H1 (cell line): ENCODE data around the gene ABHD2. TPM values are rescaled to one million over a fixed set of nuclear protein-coding genes. Genes with fewer than 3 reads are reported as not detected.

Experiments used
- CTCF ChIA-PET: fragments of 300-600 bp; sonication (Branson Sonifier 250); formaldehyde crosslinking; loops from one replicate; lab custom pipeline; 2021; ENCODE audit not compliant: partially characterized antibody; lab: Charles Lee
- POLR2A ChIA-PET: fragments of 300-600 bp; sonication (Branson Sonifier 250); formaldehyde crosslinking; loops from one replicate; lab custom pipeline; 2021; ENCODE audit warnings: inconsistent platforms; ENCODE audit not compliant: partially characterized antibody; lab: Charles Lee
- DNase-seq, 2 experiments: peaks; one replicate each; pipeline versions ENCODE4 v3.0.0 to v3.0.0-alpha.2; 2010 to 2022; ENCODE audit warnings: low spot score in 2 of 2, low read depth in 1 of 2, mixed read lengths in 1 of 2
- FAIRE-seq: peaks from 2 replicates; lab custom pipeline; 2011; peaks lifted over from hg19 to GRCh38; lab: Jason Lieb, UNC
- H2AFZ ChIP-seq: 2 replicates; pipeline ENCODE4 v1.8.1; 2012; ENCODE audit warnings: low read length, inconsistent platforms
- H2AK5ac ChIP-seq: 2 replicates; pipeline ENCODE4 v1.6.1; 2013; ENCODE audit warnings: low read depth, low read length
- H2BK120ac ChIP-seq: replicated peaks from 2 replicates; pipeline ENCODE3; 2013; ENCODE audit warnings: low read depth, low read length, inconsistent platforms
- H2BK12ac ChIP-seq: 2 replicates; pipeline ENCODE4 v1.6.1; 2013; ENCODE audit warnings: low read depth, low read length
- H2BK15ac ChIP-seq: 2 replicates; pipeline ENCODE4 v1.6.1; 2013; ENCODE audit warnings: low read length
- H2BK20ac ChIP-seq: 2 replicates; pipeline ENCODE4 v1.6.1; 2013; ENCODE audit warnings: low read length
- H2BK5ac ChIP-seq: 2 replicates; pipeline ENCODE4 v1.6.1; 2013; ENCODE audit warnings: low read depth, low read length
- H3K14ac ChIP-seq: 2 replicates; pipeline ENCODE4 v1.6.1; 2013; ENCODE audit warnings: inconsistent platforms; ENCODE audit not compliant: insufficient read length
- H3K18ac ChIP-seq: 2 replicates; pipeline ENCODE4 v1.6.1; 2013; ENCODE audit warnings: low read length; ENCODE audit errors: extremely low read depth
- H3K23ac ChIP-seq: 2 replicates; pipeline ENCODE4 v1.6.1; 2013; ENCODE audit warnings: inconsistent platforms; ENCODE audit not compliant: insufficient read length
- H3K23me2 ChIP-seq: 2 replicates; pipeline ENCODE4 v1.6.1; 2013; ENCODE audit warnings: low read depth, low read length
- H3K27ac ChIP-seq: 2 replicates; pipeline ENCODE4 v1.6.1; 2011; ENCODE audit warnings: low read depth, low read length, inconsistent platforms
- H3K27me3 ChIP-seq, 4 experiments: replicated peaks in 1 of 4; 1 replicate in 1 of 4; 2 replicates in 3 of 4; pipeline versions ENCODE4 v1.6.1 to v1.8.1; 2011 to 2013; ENCODE audit warnings: low read length in 3 of 4, mild to moderate bottlenecking in 3 of 4, inconsistent platforms in 2 of 4, mixed read lengths in 2 of 4, moderate library complexity in 1 of 4; ENCODE audit not compliant: control insufficient read depth in 3 of 4, insufficient read depth in 3 of 4; ENCODE audit errors: extremely low read depth in 1 of 4
- H3K36me3 ChIP-seq, 4 experiments: 2 replicates each; pipeline versions ENCODE4 v1.6.1 to v1.8.1; 2011 to 2013; ENCODE audit warnings: mild to moderate bottlenecking in 4 of 4, low read length in 3 of 4, moderate library complexity in 2 of 4, control low read depth in 1 of 4, inconsistent platforms in 1 of 4; ENCODE audit not compliant: insufficient read depth in 4 of 4, control insufficient read depth in 2 of 4
- H3K4ac ChIP-seq: replicated peaks from 2 replicates; pipeline ENCODE3; 2013; ENCODE audit warnings: low read length, low read depth, mixed read lengths, inconsistent platforms; ENCODE audit not compliant: insufficient read length
- H3K4me1 ChIP-seq, 4 experiments: replicated peaks in 1 of 4; 1 replicate in 1 of 4; 2 replicates in 3 of 4; pipeline versions ENCODE4 v1.6.1 to v1.8.1; 2011 to 2013; ENCODE audit warnings: low read length in 3 of 4, inconsistent platforms in 2 of 4, mixed read lengths in 1 of 4; ENCODE audit not compliant: insufficient read depth in 4 of 4, control insufficient read depth in 3 of 4
- H3K4me2 ChIP-seq, 2 experiments: 2 replicates each; pipeline versions ENCODE4 v1.6.1 to v1.8.1; 2011 to 2013; ENCODE audit warnings: low read depth in 2 of 2, low read length in 2 of 2, control low read depth in 1 of 2, inconsistent platforms in 1 of 2, mild to moderate bottlenecking in 1 of 2; ENCODE audit not compliant: insufficient read depth in 1 of 2
- H3K4me3 ChIP-seq, 4 experiments: fragments of 200-600, 300-600 bp in 1 of 4; sonication (generic), shearing (Covaris generic), sonication (Bioruptor Twin) in 1 of 4; 2 replicates each; pipeline versions ENCODE4 v1.5.1 to v1.8.1; 2011 to 2016; ENCODE audit warnings: low read length in 4 of 4, low read depth in 3 of 4, control low read depth in 2 of 4, inconsistent platforms in 2 of 4, mild to moderate bottlenecking in 2 of 4, mixed read lengths in 1 of 4, moderate library complexity in 1 of 4; ENCODE audit not compliant: insufficient read depth in 2 of 4; ENCODE audit errors: extremely low read depth in 1 of 4
- H3K56ac ChIP-seq: replicated peaks from 2 replicates; pipeline ENCODE3; 2013; ENCODE audit warnings: low read depth, mild to moderate bottlenecking, mixed read lengths, low read length, inconsistent platforms; ENCODE audit not compliant: insufficient read length
- H3K79me1 ChIP-seq: 2 replicates; pipeline ENCODE4 v1.6.1; 2013; ENCODE audit warnings: low read depth, low read length, control low read depth
- H3K79me2 ChIP-seq, 2 experiments: 2 replicates each; pipeline versions ENCODE4 v1.6.1 to v1.8.1; 2012 to 2013; ENCODE audit warnings: low read length in 2 of 2, mild to moderate bottlenecking in 2 of 2, inconsistent platforms in 1 of 2; ENCODE audit not compliant: insufficient read depth in 2 of 2, control insufficient read depth in 1 of 2
- H3K9ac ChIP-seq, 4 experiments: replicated peaks in 1 of 4; 1 replicate in 1 of 4; 2 replicates in 3 of 4; pipeline versions ENCODE4 v1.6.1 to v1.8.1; 2011 to 2013; ENCODE audit warnings: low read depth in 3 of 4, low read length in 3 of 4, control low read depth in 2 of 4, mild to moderate bottlenecking in 2 of 4, moderate library complexity in 2 of 4, inconsistent platforms in 1 of 4; ENCODE audit errors: extremely low read depth in 1 of 4
- H3K9me3 ChIP-seq, 2 experiments: 2 replicates each; pipeline versions ENCODE4 v1.6.1 to v1.8.1; 2012 to 2013; ENCODE audit warnings: mild to moderate bottlenecking in 2 of 2, moderate library complexity in 2 of 2, control low read depth in 1 of 2, inconsistent platforms in 1 of 2, low read depth in 1 of 2, low read length in 1 of 2, mixed read lengths in 1 of 2; ENCODE audit not compliant: insufficient read depth in 2 of 2
- H4K20me1 ChIP-seq, 2 experiments: replicated peaks in 1 of 2; 2 replicates each; pipeline versions ENCODE3 to v1.8.1; 2011 to 2013; ENCODE audit warnings: inconsistent platforms in 2 of 2, low read length in 2 of 2, mild to moderate bottlenecking in 1 of 2; ENCODE audit not compliant: insufficient read depth in 2 of 2, control insufficient read depth in 1 of 2
- H4K5ac ChIP-seq: 2 replicates; pipeline ENCODE4 v1.6.1; 2013; ENCODE audit warnings: low read length, low read depth, mixed read lengths, inconsistent platforms; ENCODE audit not compliant: insufficient read length
- H4K8ac ChIP-seq: 2 replicates; pipeline ENCODE4 v1.8.0; 2013; ENCODE audit warnings: mild to moderate bottlenecking, moderate library complexity, low read length, inconsistent platforms; ENCODE audit not compliant: insufficient read depth; ENCODE audit errors: extremely low read depth
- H4K91ac ChIP-seq: replicated peaks from 2 replicates; pipeline ENCODE3; 2013; ENCODE audit warnings: low read length, mixed read lengths, inconsistent platforms; ENCODE audit not compliant: insufficient read length
- ATF3 ChIP-seq: IDR thresholded peaks from 2 replicates; pipeline ENCODE4 v1.6.1; 2011; ENCODE audit warnings: low read depth, mild to moderate bottlenecking, low read length; ENCODE audit not compliant: insufficient read depth
- BACH1 ChIP-seq: IDR thresholded peaks from 2 replicates; pipeline ENCODE4 v1.6.1; 2012; ENCODE audit warnings: low read length, improper control_type of control experiment
- CBX5 ChIP-seq: fragments of 300-800, 300-1000 bp; sonication (generic); IDR thresholded peaks from 2 replicates; pipeline ENCODE4 v1.7.1; 2016; ENCODE audit warnings: antibody characterized with exemption, low read length, low read depth
- CBX8 ChIP-seq: fragments of 300-800, 300-1000 bp; sonication (generic); IDR thresholded peaks from 2 replicates; pipeline ENCODE4 v1.7.1; 2016; ENCODE audit warnings: low read depth, low read length, borderline replicate concordance
- CHD1 ChIP-seq: IDR thresholded peaks from 2 replicates; pipeline ENCODE4 v1.6.1; 2012; ENCODE audit warnings: low read depth, low read length, improper control_type of control experiment
- HDAC2 ChIP-seq, 2 experiments: fragments of 300-600 bp in 1 of 2; sonication (generic) in 1 of 2; IDR thresholded peaks; 2 replicates each; pipeline ENCODE4 v1.6.1; 2011 to 2012; ENCODE audit warnings: low read depth in 2 of 2, low read length in 2 of 2, mild to moderate bottlenecking in 2 of 2, moderate library complexity in 2 of 2, borderline replicate concordance in 1 of 2, inconsistent platforms in 1 of 2
- JUND ChIP-seq: IDR thresholded peaks from 2 replicates; pipeline ENCODE4 v1.6.1; 2011; ENCODE audit warnings: mild to moderate bottlenecking, improper control_type of control experiment, low read length
- MAFK ChIP-seq: IDR thresholded peaks from 2 replicates; pipeline ENCODE4 v1.6.1; 2012; ENCODE audit warnings: low read depth, mild to moderate bottlenecking, improper control_type of control experiment, low read length
- POLR2AphosphoS5 ChIP-seq: IDR thresholded peaks from 2 replicates; pipeline ENCODE4 v1.6.1; 2011; ENCODE audit warnings: low read depth, low read length
- SIRT6 ChIP-seq: IDR thresholded peaks from one replicate; pipeline ENCODE4 v1.7.1; 2012; ENCODE audit warnings: low read length, inconsistent platforms
- SP1 ChIP-seq: IDR thresholded peaks from 2 replicates; pipeline ENCODE4 v1.6.1; 2011; ENCODE audit warnings: low read depth, low read length
- SUZ12 ChIP-seq: fragments of 200-600 bp; sonication (generic); IDR thresholded peaks from 2 replicates; pipeline ENCODE4 v1.6.1; 2012; ENCODE audit warnings: mild to moderate bottlenecking, inconsistent platforms, low read length, moderate library complexity, mixed read lengths
- TAF7 ChIP-seq: optimal IDR thresholded peaks from 2 replicates; pipeline ENCODE3; 2011; ENCODE audit warnings: low read depth, mild to moderate bottlenecking, inconsistent platforms, low read length, moderate library complexity, borderline replicate concordance
- TEAD4 ChIP-seq: IDR thresholded peaks from 2 replicates; pipeline ENCODE4 v1.6.1; 2012; ENCODE audit warnings: low read depth, low read length, inconsistent platforms, mixed read lengths
- ZNF274 ChIP-seq: IDR thresholded peaks from 2 replicates; pipeline ENCODE4 v1.7.0; 2012; ENCODE audit warnings: low read length, borderline replicate concordance; ENCODE audit errors: extremely low read depth
- WGBS, 2 experiments: shearing (Covaris generic) in 1 of 2; methylation state at CpG; one replicate each; pipeline versions ENCODE4 v1.1.6 to v1.1.7; 2013 to 2015; ENCODE audit warnings: low lambda C conversion rate in 2 of 2, mixed read lengths in 2 of 2, inconsistent platforms in 1 of 2, low coverage in 1 of 2, missing lambda C conversion rate in 1 of 2; ENCODE audit not compliant: insufficient replicate concordance in 2 of 2, insufficient coverage in 1 of 2, insufficient read length in 1 of 2; ENCODE audit errors: extremely low coverage in 1 of 2, missing lambda C conversion rate in 1 of 2; 5-methylcytosine and 5-hydroxymethylcytosine counted together
- polyA plus RNA-seq, 7 experiments: library from polyadenylated mRNA; depleted of rRNA in 3 of 7; stranded (reverse) in 5 of 7; unstranded in 2 of 7; fragments of >200 nt in 5 of 7; fragments of 200-250 nt in 2 of 7; gene quantifications; 1 replicate in 5 of 7; 2 replicates in 1 of 7; 4 replicates in 1 of 7; pipeline versions ENCODE4 v1.2.1 to v1.2.3, GENCODE V29; 2011 to 2013; ENCODE audit warnings: missing spikeins in 2 of 7, mixed read lengths in 2 of 7
- total RNA-seq: library from RNA; stranded (reverse); fragmentation: NEBNext Ultra II Directional; extraction: Animal tissue kit (Norgen Biotek cat#: 25700); gene quantifications from 2 replicates; pipeline ENCODE4 v1.2.1, GENCODE V29; 2021

The ABHD2 gene
- total and polyA plus RNA-seq, 2 of the 8 experiments (the other 6 are each of a cell fraction or from before 2014, with no cell fraction given), result 9.1 to 23.7 TPM

- no peak overlapping the region for H3K56ac ChIP-seq
- no peaks in the 10 kb centered on the region for H3K27me3 ChIP-seq
- H3K4ac ChIP-seq, result no peak overlapping the region
- H4K20me1 ChIP-seq, result no peaks in the 10 kb centered on the region
- H3K18ac ChIP-seq, result no peak overlapping the region
- no peak overlapping the region for H3K4me3 ChIP-seq
- no peak overlapping the region for H2BK5ac ChIP-seq
- H3K9ac ChIP-seq, result no peak overlapping the region
- no peaks in the 10 kb centered on the region for H3K23me2 ChIP-seq
- H2AK5ac ChIP-seq, result no peak overlapping the region
- no peaks in the 10 kb centered on the region; a peak in 1 of 8 replicates for H3K36me3 ChIP-seq
- H2BK120ac ChIP-seq, result no peak overlapping the region
- H4K91ac ChIP-seq, result no peak overlapping the region
- H3K23ac ChIP-seq, result no peak overlapping the region
- FAIRE-seq, result no peak
- peaks cover 0 to 10% (median 3%) of the 10 kb centered on the region in 4 experiments; a peak in 4 of 7 replicates for H3K4me1 ChIP-seq
- no peaks in the 10 kb centered on the region; the same call in 1 of the 2 replicates for H3K79me1 ChIP-seq
- no peak overlapping the region for H2AFZ ChIP-seq
- H2BK15ac ChIP-seq, result no peak overlapping the region
- no peak overlapping the region for H2BK20ac ChIP-seq
- H3K79me2 ChIP-seq, result peaks cover 0 to 9% of the 10 kb centered on the region in 2 experiments; a peak in 3 of 4 replicates
- no peak overlapping the region for H2BK12ac ChIP-seq
- no peak overlapping the region for H3K14ac ChIP-seq
- POLR2A ChIA-PET, result no interaction called here
- H3K27ac ChIP-seq, result no peak overlapping the region
- CTCF ChIA-PET, result interaction anchor here (0.6 kb wide), 1 partner anchor 109 kb away, joined by 4 read pairs; no protein-coding TSS in a partner anchor
- no peaks in the 10 kb centered on the region for H3K9me3 ChIP-seq
- no peak overlapping the region for H3K4me2 ChIP-seq
- no peak overlapping the region for H4K8ac ChIP-seq
- DNase-seq, result no peak
- WGBS, 2 experiments, result 89% methylated on average over 8 of the region's 8 CpGs; no CpG with 5 or more reads in 1 of the 2 experiments
- H4K5ac ChIP-seq, result no peak overlapping the region
- TF ChIP-seq SIRT6, result no peak
- TF ChIP-seq SP1, result no peak
- TF ChIP-seq JUND, result no peak
- no peak for TF ChIP-seq CHD1
- no peak for TF ChIP-seq ATF3
- TF ChIP-seq SUZ12, result no peak
- no peak for TF ChIP-seq TAF7
- TF ChIP-seq CBX8, result no peak
- TF ChIP-seq TEAD4, result no peak
- no peak for TF ChIP-seq BACH1
- TF ChIP-seq MAFK, result no peak
- TF ChIP-seq ZNF274, result no peak
- no peak for TF ChIP-seq HDAC2 (IDR thresholded peaks at IDR 0.05; ENCODE audit: borderline replicate concordance in 1 of 2, low read depth in 2 of 2, low read length in 2 of 2)
- no peak for TF ChIP-seq CBX5
- TF ChIP-seq POLR2AphosphoS5, result no peak
Measured at GRCh38 chr15:89095556-89095955, 7.3 kb downstream of the ABHD2 start.
